Measurements from ENCODE around the gene PSMD7.
"Not testable (repeated sequence)": the region's sequence is repeated elsewhere in the genome, so short reads cannot be mapped to it uniquely, and the experiment has no call there.

The PSMD7 gene

GRCh38 chr16:74321356-74321755 is 24.7 kb downstream of the PSMD7 start:
- no peak overlapping the region for H3K9ac ChIP-seq (ENCODE audit: low read length)
- H3K56ac ChIP-seq (ENCODE audit: low read length) = no peak overlapping the region
- WGBS (ENCODE audit: extremely low coverage, insufficient coverage, low lambda C conversion rate) = no CpG with 5 or more reads among the region's 2 CpGs
- H3K4me1 ChIP-seq (ENCODE audit: control insufficient read depth, low read depth, low read length) = no peaks in the 10 kb centered on the region
- no peaks in the 10 kb centered on the region for H3K27me3 ChIP-seq (ENCODE audit: insufficient read depth, low read length, poor library complexity)
- H4K8ac ChIP-seq (ENCODE audit: low read depth, low read length) = no peak overlapping the region
- no peak overlapping the region for H2AK5ac ChIP-seq (ENCODE audit: low read length)
- no peak overlapping the region for H3K4ac ChIP-seq (ENCODE audit: low read depth, low read length)
- no peaks in the 10 kb centered on the region for H3K79me1 ChIP-seq (ENCODE audit: low read length)
- H3K18ac ChIP-seq (ENCODE audit: low read length) = no peak overlapping the region
- H2BK120ac ChIP-seq (ENCODE audit: low read depth, low read length) = no peak overlapping the region
- H3K23ac ChIP-seq (ENCODE audit: low read length) = no peak overlapping the region
- no peak overlapping the region for H2BK15ac ChIP-seq (replicated peaks; ENCODE audit: low read depth)
- no peak for DNase-seq
- H4K5ac ChIP-seq (ENCODE audit: low read length) = no peak overlapping the region
- no peak overlapping the region for H3K27ac ChIP-seq (ENCODE audit: low read depth, low read length)
- H3K4me2 ChIP-seq (ENCODE audit: low read length) = no peak overlapping the region
- no peaks in the 10 kb centered on the region for H3K36me3 ChIP-seq (ENCODE audit: control insufficient read depth, insufficient read depth, low read length)
- H3K79me2 ChIP-seq (ENCODE audit: control insufficient read depth, insufficient read depth, low read length) = no peaks in the 10 kb centered on the region
- H3K4me3 ChIP-seq (ENCODE audit: low read length) = no peak overlapping the region
- no peak overlapping the region for H2BK5ac ChIP-seq (ENCODE audit: low read length)

DNA sequence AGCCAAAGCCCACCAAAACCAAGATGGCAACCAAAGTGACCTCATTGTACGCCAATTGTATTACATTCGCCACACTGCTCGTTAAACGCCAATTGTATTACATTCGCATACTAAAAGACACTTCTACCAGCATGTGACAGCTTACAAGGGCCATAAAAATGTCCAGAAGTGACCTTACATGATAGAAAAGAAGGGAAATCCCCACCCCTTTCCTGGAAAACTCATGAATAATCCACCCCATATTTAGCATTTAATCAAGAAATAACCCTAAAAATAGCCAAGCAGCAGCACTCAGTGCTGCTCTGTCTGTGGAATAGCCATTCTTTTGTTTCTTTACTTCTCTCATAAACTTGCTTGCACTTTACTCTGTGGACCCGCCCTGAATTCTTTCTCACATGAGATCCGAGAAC is 25.7 kb downstream of the PSMD7 start:
- H3K4me2 ChIP-seq (ENCODE audit: low read length) = no peak overlapping the region
- H3K79me1 ChIP-seq (ENCODE audit: low read length) = no peaks in the 10 kb centered on the region
- no peak overlapping the region for H3K56ac ChIP-seq (ENCODE audit: low read length)
- no peak overlapping the region for H2BK120ac ChIP-seq (ENCODE audit: low read depth, low read length)
- H3K18ac ChIP-seq (ENCODE audit: low read length) = no peak overlapping the region
- no peak overlapping the region for H3K4me3 ChIP-seq (ENCODE audit: low read length)
- H3K27me3 ChIP-seq (ENCODE audit: insufficient read depth, low read length, poor library complexity) = no peaks in the 10 kb centered on the region
- H3K36me3 ChIP-seq (ENCODE audit: control insufficient read depth, insufficient read depth, low read length) = peaks cover 1% of the 10 kb centered on the region
- H3K4ac ChIP-seq (ENCODE audit: low read depth, low read length) = no peak overlapping the region
- H2BK15ac ChIP-seq (replicated peaks; ENCODE audit: low read depth) = no peak overlapping the region
- no peaks in the 10 kb centered on the region for H3K79me2 ChIP-seq (ENCODE audit: control insufficient read depth, insufficient read depth, low read length)
- no peak overlapping the region for H2AK5ac ChIP-seq (ENCODE audit: low read length)
- H3K27ac ChIP-seq (ENCODE audit: low read depth, low read length) = no peak overlapping the region
- no peak for DNase-seq
- no peaks in the 10 kb centered on the region for H3K4me1 ChIP-seq (ENCODE audit: control insufficient read depth, low read depth, low read length)
- H4K8ac ChIP-seq (ENCODE audit: low read depth, low read length) = no peak overlapping the region
- no peak overlapping the region for H3K23ac ChIP-seq (ENCODE audit: low read length)
- no CpG with 5 or more reads among the region's 7 CpGs for WGBS (ENCODE audit: extremely low coverage, insufficient coverage, low lambda C conversion rate)
- no peak overlapping the region for H3K9ac ChIP-seq (ENCODE audit: low read length)
- no peak overlapping the region for H4K5ac ChIP-seq (ENCODE audit: low read length)
- no peak overlapping the region for H2BK5ac ChIP-seq (ENCODE audit: low read length)

DNA sequence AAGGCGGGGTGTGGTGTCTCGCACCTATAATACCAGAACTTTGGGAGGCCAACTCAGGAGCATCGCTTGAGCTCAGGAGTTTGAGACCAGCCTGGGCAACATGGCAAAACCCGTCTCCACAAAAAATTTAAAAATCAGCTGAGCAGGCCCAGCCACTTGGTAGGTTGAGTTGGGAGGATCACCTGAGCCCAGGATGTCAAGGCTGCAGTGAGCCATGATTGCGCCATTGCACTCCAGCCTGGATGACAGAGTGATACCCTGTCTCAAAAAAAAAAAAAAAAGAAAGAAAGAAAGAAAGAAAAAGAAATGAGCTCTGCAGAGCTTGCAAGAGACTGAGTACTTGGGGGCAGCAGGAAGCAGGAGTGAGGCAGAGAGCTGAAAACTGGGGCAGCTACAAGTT is 28.2 kb downstream of the PSMD7 start:
- not testable (repeated sequence) for H3K56ac ChIP-seq (ENCODE audit: low read length); H3K79me2 ChIP-seq (ENCODE audit: control insufficient read depth, insufficient read depth, low read length); H4K8ac ChIP-seq (ENCODE audit: low read depth, low read length); H2BK15ac ChIP-seq (replicated peaks; ENCODE audit: low read depth); H3K36me3 ChIP-seq (ENCODE audit: control insufficient read depth, insufficient read depth, low read length); H3K4me1 ChIP-seq (ENCODE audit: control insufficient read depth, low read depth, low read length); DNase-seq; H3K79me1 ChIP-seq (ENCODE audit: low read length); H3K23ac ChIP-seq (ENCODE audit: low read length); H2AK5ac ChIP-seq (ENCODE audit: low read length); H3K4me3 ChIP-seq (ENCODE audit: low read length); H3K4ac ChIP-seq (ENCODE audit: low read depth, low read length); H3K18ac ChIP-seq (ENCODE audit: low read length); H2BK5ac ChIP-seq (ENCODE audit: low read length); H3K9ac ChIP-seq (ENCODE audit: low read length); H2BK120ac ChIP-seq (ENCODE audit: low read depth, low read length); H3K4me2 ChIP-seq (ENCODE audit: low read length); H4K5ac ChIP-seq (ENCODE audit: low read length); H3K27ac ChIP-seq (ENCODE audit: low read depth, low read length); H3K27me3 ChIP-seq (ENCODE audit: insufficient read depth, low read length, poor library complexity)
- WGBS (ENCODE audit: extremely low coverage, insufficient coverage, low lambda C conversion rate) = no CpG with 5 or more reads among the region's 5 CpGs

- H2AK5ac ChIP-seq (ENCODE audit: low read length) = no peak overlapping the region
- no peak overlapping the region for H3K4ac ChIP-seq (ENCODE audit: low read depth, low read length)
- no peak overlapping the region for H4K8ac ChIP-seq (ENCODE audit: low read depth, low read length)
- H3K23ac ChIP-seq (ENCODE audit: low read length) = no peak overlapping the region
- no peak overlapping the region for H4K5ac ChIP-seq (ENCODE audit: low read length)
- H3K9ac ChIP-seq (ENCODE audit: low read length) = no peak overlapping the region
- H3K4me2 ChIP-seq (ENCODE audit: low read length) = no peak overlapping the region
- H3K4me1 ChIP-seq (ENCODE audit: control insufficient read depth, low read depth, low read length) = no peaks in the 10 kb centered on the region
- no peaks in the 10 kb centered on the region for H3K79me2 ChIP-seq (ENCODE audit: control insufficient read depth, insufficient read depth, low read length)
- H3K18ac ChIP-seq (ENCODE audit: low read length) = no peak overlapping the region
- no peak overlapping the region for H3K27ac ChIP-seq (ENCODE audit: low read depth, low read length)
- H2BK120ac ChIP-seq (ENCODE audit: low read depth, low read length) = no peak overlapping the region
- no peak for DNase-seq
- H3K36me3 ChIP-seq (ENCODE audit: control insufficient read depth, insufficient read depth, low read length) = peaks cover 1% of the 10 kb centered on the region
- no peaks in the 10 kb centered on the region for H3K27me3 ChIP-seq (ENCODE audit: insufficient read depth, low read length, poor library complexity)
- H3K79me1 ChIP-seq (ENCODE audit: low read length) = no peaks in the 10 kb centered on the region
- WGBS (ENCODE audit: extremely low coverage, insufficient coverage, low lambda C conversion rate) = no CpG with 5 or more reads among the region's 10 CpGs
- H3K4me3 ChIP-seq (ENCODE audit: low read length) = no peak overlapping the region
- H3K56ac ChIP-seq (ENCODE audit: low read length) = no peak overlapping the region
- no peak overlapping the region for H2BK15ac ChIP-seq (replicated peaks; ENCODE audit: low read depth)
- no peak overlapping the region for H2BK5ac ChIP-seq (ENCODE audit: low read length)
Observed at GRCh38 chr16:74325641-74326040, 29.0 kb downstream of the PSMD7 start.

DNA sequence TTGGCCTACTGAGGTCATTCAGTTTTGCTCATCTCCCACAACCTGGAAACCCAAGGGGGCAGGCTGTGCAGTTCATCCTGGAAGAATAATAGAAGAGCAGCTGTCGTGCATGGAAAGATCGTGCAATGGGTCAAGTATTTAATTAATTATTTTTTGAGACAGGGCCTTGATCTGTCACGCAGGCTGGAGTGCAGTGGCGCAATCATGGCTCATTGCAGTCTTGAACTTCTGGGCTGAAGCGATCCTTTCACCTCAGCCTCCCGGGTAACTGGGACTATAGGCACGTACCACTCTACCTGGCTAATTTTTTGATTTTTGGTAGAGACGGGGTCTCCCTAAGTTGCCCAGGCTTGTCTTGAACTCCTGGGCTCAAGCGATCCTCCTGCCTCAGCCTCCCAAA is 31.7 kb downstream of the PSMD7 start:
- no CpG with 5 or more reads among the region's 9 CpGs for WGBS (ENCODE audit: extremely low coverage, insufficient coverage, low lambda C conversion rate)
- not testable (repeated sequence) for H2BK15ac ChIP-seq (replicated peaks; ENCODE audit: low read depth); H2AK5ac ChIP-seq (ENCODE audit: low read length); H3K79me2 ChIP-seq (ENCODE audit: control insufficient read depth, insufficient read depth, low read length); H3K23ac ChIP-seq (ENCODE audit: low read length); H3K18ac ChIP-seq (ENCODE audit: low read length); H2BK5ac ChIP-seq (ENCODE audit: low read length); DNase-seq; H3K4me2 ChIP-seq (ENCODE audit: low read length); H3K79me1 ChIP-seq (ENCODE audit: low read length); H2BK120ac ChIP-seq (ENCODE audit: low read depth, low read length); H3K36me3 ChIP-seq (ENCODE audit: control insufficient read depth, insufficient read depth, low read length); H3K4me1 ChIP-seq (ENCODE audit: control insufficient read depth, low read depth, low read length); H3K27me3 ChIP-seq (ENCODE audit: insufficient read depth, low read length, poor library complexity); H4K5ac ChIP-seq (ENCODE audit: low read length); H4K8ac ChIP-seq (ENCODE audit: low read depth, low read length); H3K27ac ChIP-seq (ENCODE audit: low read depth, low read length); H3K4me3 ChIP-seq (ENCODE audit: low read length); H3K9ac ChIP-seq (ENCODE audit: low read length); H3K4ac ChIP-seq (ENCODE audit: low read depth, low read length); H3K56ac ChIP-seq (ENCODE audit: low read length)

- not testable (repeated sequence) for H4K8ac ChIP-seq (ENCODE audit: low read depth, low read length); H3K4me2 ChIP-seq (ENCODE audit: low read length); H3K56ac ChIP-seq (ENCODE audit: low read length); H2BK15ac ChIP-seq (replicated peaks; ENCODE audit: low read depth); H3K79me2 ChIP-seq (ENCODE audit: control insufficient read depth, insufficient read depth, low read length); H2BK5ac ChIP-seq (ENCODE audit: low read length); H3K18ac ChIP-seq (ENCODE audit: low read length); H3K27ac ChIP-seq (ENCODE audit: low read depth, low read length); H2AK5ac ChIP-seq (ENCODE audit: low read length); H2BK120ac ChIP-seq (ENCODE audit: low read depth, low read length); H3K4me3 ChIP-seq (ENCODE audit: low read length); H3K36me3 ChIP-seq (ENCODE audit: control insufficient read depth, insufficient read depth, low read length); H3K23ac ChIP-seq (ENCODE audit: low read length); H3K9ac ChIP-seq (ENCODE audit: low read length); H3K4me1 ChIP-seq (ENCODE audit: control insufficient read depth, low read depth, low read length); DNase-seq; H3K79me1 ChIP-seq (ENCODE audit: low read length); H3K4ac ChIP-seq (ENCODE audit: low read depth, low read length); H4K5ac ChIP-seq (ENCODE audit: low read length); H3K27me3 ChIP-seq (ENCODE audit: insufficient read depth, low read length, poor library complexity)
- WGBS (ENCODE audit: extremely low coverage, insufficient coverage, low lambda C conversion rate) = no CpG with 5 or more reads among the region's 8 CpGs
Observed at GRCh38 chr16:74332469-74332868, 35.9 kb downstream of the PSMD7 start.
